HG03135 (cell line): Measurements from ENCODE around the gene CCDC170.
"Not testable (repeated sequence)": the region's sequence is repeated elsewhere in the genome, so short reads cannot be mapped to it uniquely, and the experiment has no call there.

Experiments
- ATAC-seq: cut with Tn5 transposase; IDR thresholded peaks from one replicate; pipeline ENCODE4 v1.9.1; 2021; ENCODE audit warnings: mild to moderate bottlenecking, moderate library complexity; ENCODE audit not compliant: unreplicated experiment

Gene CCDC170

DNA sequence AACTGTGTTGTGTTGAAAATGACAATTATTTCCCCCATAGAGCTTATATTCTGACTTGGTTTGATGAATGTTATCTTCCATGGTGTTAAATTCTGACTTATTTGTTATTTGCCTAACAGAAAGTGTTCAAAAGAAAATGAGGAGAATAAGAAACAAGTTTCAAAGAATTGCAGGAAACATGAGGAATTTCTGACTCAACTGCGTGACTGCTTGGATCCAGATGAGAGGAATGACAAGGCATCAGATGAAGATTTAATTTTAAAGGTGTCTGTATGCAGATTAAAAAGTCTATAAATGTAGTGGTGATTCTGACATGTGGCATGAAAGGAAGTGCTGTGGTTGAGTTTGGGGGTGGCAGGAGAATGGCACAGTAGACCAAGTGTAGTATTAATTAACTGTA is 50.6 kb downstream of the CCDC170 start:
- no peak for ATAC-seq

DNA sequence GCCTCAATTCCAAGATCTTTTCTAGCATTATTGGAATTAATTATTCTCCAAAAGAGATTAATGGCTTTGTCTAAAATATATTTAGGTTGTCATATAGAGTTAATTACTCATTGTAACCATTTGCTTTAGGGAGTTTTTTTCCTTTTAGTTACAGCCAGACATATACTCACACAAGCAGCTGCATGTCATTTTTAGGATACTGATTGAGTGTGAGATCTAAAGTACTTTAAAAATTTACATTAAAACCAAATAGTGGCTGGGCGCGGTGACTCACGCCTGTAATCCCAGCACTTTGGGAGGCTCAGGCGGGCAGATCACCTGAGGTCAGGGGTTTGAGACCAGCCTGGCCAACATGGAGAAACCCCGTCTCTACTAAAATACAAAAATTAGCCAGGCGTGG is 51.1 kb downstream of the CCDC170 start:
- ATAC-seq = not testable (repeated sequence)

DNA sequence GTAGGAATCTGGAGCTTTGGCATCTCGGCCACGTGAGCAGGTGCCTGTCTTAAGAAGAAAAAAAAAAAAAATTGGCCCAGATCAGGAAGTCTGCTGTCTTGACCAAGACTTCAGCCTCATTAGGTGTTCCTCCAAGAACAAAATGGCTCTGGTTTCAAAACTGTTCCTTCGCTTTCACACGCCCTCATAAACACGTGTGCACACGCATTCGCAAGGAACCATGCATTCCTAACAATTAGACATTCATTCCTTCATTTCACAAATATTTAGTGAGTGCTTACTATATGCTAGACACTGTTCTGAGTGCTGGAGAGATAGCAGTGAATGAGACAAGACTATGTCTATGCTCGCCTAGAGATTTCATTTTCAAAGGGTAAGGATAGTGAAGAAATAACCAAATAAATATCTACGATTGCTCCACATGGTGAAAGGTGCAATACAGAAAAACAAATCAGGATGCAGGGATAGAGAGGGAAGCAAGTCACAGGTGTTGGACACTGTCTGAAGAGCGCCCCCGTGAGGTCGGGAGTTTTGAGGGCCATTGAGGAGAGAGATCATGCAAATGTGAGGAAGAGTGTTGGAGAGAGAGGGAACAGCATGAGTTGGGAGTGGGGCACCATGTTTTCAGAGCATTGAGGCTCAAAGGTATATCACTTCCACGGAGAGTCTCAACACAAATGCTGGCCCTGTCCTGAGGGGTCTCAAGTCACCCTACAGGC is 53.3 kb downstream of the CCDC170 start:
- ATAC-seq = no peak

DNA sequence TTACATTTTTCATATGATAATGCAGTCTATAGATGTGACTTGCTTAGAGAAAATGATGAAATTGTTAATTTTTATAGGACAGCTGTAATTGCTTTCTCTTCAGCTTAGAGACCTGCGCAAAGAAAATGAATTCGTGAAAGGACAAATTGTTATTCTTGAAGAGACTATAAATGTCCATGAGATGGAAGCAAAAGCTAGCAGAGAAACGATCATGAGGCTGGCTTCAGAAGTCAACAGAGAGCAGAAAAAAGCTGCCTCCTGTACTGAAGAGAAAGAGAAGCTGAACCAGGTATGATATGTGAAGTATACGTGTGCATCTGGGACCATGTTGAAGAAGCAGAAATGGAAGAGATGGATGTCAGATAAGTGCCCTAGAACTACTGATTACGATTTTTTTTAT is 54.4 kb downstream of the CCDC170 start:
- ATAC-seq = no peak

DNA sequence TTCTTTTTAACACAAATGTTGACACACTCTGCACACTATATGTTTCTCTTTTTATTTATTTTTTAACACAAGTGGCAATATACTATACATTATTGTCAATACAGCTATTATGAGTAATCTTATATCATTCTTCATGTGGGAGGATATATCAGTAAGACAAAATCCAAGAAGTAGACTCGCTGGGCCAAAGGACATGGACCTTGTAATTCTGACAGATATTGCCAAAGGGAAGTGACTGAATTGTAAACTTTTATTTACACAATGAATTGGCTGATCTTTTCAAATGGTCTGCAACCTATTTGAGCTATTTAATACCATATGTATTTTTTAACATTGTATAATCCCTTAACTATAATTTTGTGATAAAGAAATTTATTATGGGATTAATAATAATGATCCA is 56.0 kb downstream of the CCDC170 start:
- ATAC-seq = no peak

DNA sequence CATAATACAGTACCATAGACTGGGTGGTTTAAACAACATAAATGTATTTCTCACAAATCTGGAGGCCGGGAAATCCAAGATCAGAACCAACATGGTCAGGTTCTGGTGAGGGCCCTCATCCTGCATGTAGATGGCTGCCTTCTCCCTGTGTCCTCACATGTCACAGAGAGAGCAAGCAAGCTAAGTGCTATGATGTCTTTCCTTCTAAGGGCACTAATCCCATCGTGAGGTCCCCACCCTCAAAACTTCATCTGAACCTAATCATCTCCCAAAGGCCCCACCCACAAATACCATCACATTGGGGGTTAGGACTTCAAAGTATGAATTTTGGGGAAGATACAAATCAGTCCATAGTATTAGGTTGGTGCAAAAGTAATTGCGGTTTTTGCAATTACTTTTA is 56.8 kb downstream of the CCDC170 start:
- ATAC-seq = no peak

DNA sequence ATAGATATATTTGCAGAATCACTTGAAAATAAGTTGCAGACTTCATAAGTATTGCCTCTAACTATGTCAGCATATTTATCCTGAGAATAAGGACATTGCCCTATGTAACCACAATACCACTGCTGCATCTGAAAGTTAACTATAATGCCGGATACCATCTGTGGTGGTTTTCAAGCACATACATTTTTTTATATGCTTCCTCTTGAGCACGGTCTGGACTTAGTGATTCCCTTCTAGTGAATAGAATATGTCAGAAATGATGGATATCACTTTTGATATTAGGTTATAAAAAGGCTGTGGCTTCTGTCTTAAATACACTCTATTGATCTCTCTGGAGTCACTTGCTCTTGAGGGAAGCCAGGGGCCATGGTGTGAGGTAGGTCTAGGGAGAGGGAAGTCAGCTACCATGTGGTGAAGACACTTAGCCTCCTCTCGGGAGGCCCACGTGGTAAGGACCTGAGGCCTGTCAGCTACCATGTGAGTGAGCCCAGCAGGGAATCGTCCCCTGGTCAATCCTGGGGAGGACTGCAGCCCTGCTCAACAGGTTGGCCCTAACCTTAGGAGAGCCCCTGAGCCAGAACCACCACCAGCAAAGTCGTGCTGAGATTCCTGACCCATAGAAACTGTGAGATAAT is 57.5 kb downstream of the CCDC170 start:
- ATAC-seq = no peak

DNA sequence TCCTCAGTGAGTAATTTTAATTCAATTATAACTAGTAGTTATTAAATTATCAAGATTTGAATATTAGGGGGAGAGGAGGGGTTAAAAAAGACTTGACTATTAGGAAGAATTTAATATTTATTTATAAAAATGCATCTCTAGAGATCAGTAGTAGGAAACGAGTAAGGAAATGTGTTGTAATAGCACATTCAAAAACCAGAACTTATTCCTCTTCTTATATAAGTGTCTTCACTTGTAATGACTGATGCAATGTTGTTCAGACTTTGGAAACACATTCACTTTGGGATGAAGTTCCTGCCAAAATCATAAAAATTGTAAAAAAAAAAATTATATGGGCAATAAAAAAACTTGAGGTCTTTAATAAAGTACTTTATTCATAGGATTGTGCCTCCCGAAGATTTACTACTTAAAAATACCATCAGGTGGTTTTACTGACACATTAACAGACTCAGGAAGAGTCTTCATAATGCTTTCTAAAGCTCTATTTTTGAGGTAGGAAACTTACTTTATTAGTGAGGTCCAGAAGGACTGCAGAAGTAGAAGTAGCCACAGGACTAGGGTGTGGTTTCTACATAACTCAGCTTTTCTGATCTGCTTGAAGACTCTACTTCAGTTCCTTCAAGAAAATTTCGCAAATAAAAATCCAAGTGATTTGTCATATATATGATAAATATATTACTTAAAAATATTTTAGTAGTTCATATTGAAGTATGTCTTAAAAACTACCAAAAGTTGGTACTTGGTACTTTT is 59.8 kb downstream of the CCDC170 start:
- ATAC-seq = no peak

DNA sequence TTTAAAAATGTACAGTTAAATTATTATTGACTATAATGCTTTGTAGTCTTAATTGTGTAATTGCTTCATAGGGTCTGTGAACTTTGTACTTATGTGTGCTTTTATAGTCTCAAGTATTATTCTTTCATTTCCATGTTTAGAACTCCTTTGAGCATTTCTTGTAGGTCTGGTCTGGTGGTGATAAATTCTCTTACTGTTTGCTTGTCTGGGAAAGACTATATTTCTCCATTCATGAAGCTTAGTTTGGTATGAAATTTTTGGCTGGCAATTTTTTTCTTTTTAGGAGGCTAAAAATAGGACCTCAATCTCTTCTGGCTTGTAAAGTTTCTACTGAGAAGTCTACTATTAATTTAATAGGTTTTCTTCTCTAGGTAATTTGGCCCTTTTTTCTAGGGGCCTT is 67.4 kb downstream of the CCDC170 start:
- ATAC-seq = no peak

DNA sequence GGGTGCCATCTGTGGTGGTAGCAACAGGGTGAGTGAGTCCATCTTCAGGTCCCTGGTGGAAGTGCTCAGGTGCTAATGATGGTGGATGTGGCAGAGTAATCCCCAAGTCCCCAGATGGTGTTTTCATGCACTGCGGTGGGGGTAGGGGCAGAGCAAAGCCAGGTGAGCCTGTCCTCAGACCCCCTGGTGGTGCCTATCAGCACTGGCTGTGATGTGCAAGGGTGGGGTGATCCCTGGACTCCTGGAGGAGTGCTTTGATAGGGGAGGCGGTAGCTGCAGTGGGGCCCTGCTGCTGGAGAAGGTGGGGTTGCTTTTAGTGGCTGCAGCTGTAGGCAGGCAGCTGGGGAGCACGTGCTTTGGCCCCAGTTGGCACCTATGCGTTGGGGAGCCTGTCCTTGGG is 70.8 kb downstream of the CCDC170 start:
- ATAC-seq = no peak

DNA sequence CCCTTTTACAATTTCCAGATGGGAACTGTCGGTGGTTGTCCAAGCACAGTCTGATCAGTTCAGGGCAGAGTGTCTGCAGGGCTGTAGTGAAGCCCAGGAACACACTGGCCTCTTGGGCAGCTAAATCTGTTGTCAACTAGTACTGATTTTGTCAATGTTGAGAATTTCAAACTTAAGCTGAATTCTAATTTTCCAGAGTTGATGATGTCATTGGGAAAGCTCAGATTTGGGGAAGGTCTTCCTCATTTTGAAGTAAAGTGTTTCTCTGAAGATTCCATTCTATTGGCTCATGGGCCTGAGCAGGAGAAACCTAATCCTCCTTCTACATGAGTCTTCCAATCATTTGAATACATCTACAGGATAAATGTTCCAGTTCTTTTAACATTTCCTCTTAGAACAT is 72.1 kb downstream of the CCDC170 start:
- no peak for ATAC-seq

DNA sequence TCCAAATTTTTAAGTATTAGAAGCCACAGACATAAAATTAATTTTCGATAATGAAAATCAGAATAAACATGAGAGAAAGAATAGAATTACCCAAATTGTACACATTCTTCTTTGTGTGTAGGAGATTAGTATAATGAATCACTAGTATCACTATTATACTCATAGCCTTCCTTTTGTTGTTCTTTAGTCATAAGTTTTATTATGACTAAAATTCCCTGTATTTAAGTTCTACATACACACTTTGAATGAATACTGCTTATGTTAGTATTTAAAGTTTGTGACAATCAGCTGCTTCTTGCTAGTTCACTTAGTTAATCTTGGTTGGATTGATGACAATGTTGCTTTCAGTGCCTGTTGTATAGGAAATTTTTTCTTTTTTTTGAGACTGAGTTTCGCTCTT is 72.7 kb downstream of the CCDC170 start:
- ATAC-seq = no peak

DNA sequence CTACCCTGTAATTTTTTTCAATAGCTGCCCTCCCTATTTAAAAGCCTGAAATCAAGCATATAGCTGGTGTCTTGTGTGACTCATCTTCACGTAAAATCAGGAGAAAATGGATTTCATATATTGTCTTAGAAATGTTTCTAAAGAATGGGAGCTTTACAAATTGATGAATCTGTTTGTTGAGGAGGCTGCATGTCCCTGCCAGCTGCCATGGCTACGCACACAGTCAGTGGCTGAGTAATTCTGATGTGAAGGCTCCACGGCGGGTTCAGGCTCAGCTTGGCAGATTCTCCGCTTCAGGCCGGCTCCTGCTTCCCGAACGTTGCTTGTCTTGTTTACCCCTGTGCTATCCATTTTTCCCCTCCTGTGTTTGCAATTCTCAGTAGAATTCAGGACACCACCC is 82.8 kb downstream of the CCDC170 start:
- no peak for ATAC-seq

DNA sequence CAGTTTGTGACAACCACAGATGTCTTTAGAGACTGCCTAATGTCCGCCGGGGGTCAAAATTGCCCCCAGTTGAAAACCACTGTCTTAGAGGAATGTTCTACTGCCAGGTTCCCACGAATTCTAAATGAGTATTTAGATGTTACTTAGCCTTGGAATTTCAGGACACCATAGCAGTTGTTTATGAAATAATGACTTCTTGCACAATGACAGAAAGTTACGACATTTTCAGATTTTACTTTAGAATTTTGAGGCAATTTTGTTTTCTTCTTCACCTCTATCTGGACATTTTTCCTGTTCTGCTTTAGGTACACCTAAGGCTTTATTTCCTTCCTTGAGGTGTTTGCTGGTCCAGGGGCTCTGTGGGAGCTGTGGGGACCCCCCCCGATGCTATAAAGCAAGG is 83.4 kb downstream of the CCDC170 start:
- no peak for ATAC-seq

DNA sequence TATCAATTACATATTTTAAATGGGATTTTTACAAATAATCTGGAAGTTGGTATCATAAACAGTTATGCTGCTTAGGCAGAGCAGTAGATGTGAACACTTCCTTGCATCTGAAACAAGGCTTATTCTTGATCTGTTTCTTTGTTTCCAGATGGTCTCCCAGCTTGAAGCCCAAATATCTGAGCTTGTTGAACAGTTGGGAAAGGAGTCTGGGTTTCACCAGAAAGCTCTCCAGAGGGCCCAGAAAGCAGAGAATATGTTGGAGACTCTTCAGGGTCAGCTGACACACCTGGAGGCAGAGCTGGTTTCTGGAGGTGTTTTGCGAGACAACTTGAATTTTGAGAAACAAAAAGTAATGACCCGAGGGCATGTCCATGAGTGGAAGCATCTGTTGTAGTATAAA is 91.9 kb downstream of the CCDC170 start:
- ATAC-seq = no peak

DNA sequence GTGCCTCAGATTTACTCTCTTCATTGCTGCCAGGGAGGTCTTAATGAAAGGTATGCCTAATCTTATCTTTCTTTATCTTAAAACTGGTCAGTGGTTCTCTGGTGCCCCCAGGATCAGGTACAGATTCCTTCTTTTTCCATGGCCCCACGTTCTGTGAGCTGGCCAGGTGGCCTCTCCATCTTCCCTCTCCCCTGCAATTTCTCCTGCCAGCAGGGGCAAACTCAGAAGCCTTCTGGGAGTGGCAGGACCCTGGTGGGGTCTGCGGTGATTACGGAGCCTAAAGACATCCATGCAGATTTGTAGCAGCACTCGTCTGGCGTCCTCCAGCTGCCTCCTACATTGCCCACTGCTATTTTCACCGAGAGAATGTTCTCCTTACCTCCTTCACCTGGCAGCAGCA is 95.8 kb downstream of the CCDC170 start:
- ATAC-seq = no peak

DNA sequence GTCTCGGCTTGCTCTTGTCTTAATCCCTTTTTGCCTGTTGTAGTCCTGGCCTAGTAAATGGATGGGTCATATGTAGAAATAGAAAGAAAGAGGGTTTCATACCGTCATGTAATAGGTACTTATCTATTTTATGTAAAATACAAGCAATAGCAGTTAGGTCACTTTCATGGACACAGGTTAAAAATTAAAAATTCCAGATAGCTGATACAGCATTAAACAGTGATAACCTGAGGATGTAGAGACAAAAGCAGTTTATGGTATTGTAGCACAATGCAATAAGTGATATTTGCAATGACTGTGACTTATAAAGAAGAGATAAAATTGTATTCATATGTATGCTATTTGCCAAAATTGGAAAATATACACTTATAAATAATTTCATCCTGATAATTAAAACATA is 96.9 kb downstream of the CCDC170 start:
- no peak for ATAC-seq

DNA sequence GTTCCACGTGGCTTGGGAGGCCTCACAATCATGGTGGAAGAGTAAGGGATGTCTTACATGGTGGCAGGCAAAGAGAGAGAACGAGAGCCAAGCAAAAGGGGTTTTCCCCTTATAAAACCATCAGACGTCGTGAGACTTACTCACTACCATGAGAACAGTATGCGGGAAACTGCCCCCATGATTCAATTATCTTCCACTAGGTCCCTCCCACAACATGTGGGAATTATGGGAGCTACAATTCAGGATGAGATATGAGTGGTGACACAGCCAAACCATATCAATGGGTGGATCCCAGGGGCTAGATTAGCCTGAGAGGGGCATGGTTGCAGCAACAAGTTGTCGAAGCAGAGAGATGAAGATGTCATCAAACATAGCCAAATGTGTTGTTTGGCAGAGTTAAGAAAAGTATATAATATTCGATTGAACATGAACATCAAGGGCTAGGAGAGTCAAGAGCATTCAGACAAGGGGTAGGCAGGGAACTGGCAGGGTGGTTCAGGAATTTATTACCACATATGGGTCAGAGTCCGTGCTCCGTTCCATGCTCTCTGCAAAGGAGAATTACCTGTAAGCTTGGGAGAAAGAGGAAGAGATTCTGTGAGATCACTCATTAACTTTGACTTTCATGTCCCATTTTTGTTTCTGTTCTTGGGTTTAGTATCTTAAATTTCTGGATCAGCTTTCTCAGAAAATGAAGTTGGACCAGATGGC is 98.8 kb downstream of the CCDC170 start:
- ATAC-seq = no peak

DNA sequence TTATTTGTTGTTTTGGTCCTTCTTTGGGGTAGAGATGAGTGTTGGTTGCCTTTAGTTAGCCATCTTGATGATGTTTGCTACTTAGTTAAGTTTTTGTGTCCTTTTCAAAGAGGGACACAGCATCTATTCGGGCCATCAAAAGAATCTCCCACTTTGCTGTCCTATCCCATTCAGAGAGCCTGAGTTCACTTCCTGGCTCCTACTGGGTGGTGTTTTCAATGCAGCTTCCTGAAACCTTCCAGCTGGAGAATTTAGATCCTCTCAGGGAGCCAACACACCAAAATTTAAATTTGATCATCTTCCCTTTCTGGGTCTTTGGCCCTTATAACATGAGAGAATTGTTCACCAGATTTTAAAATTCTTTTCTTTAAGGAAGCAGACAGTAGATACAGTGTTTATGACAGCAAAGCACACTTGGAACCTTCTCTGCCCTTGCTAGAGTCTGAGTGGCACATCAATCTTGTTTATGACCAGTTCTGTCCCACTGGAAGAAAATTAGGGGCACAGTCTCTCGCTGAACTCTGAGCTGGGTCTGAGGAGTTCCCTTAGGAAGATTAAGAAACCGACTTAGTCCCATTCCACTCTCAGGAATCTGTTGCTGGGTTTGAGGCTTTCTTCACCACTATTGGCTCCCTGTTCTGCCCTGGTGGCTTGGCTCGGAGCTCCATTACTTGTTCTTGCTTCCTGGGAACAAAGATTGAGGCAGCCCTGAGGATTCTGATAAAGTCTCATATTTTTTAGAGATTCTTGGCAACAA is 115.5 kb downstream of the CCDC170 start:
- ATAC-seq = no peak

DNA sequence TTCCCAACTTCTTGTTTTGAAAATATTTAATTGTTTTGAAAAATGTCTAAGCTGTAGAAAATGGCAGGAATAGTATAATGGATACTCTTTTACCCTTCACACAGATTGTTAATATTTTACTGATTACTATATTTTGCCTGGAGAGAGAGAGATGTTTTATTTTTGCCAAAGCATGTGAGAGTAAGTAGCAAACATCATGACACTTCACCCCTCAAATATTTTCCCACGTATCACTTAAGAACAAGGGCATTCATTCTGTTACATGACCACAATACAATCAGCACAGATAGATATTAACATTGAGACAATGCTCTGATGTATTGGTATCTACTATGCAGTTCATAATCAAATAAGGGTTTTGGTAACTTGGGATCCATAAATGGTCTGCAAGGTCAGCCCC is 116.5 kb downstream of the CCDC170 start:
- no peak for ATAC-seq

DNA sequence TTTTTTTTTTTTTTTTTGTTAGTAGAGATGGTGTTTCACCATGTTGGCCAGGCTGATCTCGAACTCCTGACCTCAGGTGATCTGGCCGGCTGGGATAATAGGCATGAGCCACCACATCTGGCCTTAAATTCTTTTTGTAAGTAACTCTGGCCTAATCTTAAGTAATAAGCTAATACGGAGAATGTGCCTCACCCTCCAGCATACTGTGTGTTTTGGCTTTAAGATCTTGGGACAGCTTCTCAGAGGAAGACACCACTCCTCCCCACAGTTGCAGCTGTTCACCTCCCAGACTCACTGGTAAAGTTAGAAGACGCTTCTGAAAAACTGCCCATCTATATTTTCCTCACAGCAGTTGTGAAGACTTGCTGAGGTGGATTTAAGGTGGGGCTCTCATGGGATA is 120.8 kb downstream of the CCDC170 start:
- no peak for ATAC-seq
